ENCODE data around the gene DSG4. TPM values are rescaled to one million over a fixed set of nuclear protein-coding genes. Genes with fewer than 3 reads are reported as not detected.

DSG4 gene
- total and polyA plus RNA-seq, 2 of the 4 experiments (the other 2 are of a cell fraction): not detected

DNA sequence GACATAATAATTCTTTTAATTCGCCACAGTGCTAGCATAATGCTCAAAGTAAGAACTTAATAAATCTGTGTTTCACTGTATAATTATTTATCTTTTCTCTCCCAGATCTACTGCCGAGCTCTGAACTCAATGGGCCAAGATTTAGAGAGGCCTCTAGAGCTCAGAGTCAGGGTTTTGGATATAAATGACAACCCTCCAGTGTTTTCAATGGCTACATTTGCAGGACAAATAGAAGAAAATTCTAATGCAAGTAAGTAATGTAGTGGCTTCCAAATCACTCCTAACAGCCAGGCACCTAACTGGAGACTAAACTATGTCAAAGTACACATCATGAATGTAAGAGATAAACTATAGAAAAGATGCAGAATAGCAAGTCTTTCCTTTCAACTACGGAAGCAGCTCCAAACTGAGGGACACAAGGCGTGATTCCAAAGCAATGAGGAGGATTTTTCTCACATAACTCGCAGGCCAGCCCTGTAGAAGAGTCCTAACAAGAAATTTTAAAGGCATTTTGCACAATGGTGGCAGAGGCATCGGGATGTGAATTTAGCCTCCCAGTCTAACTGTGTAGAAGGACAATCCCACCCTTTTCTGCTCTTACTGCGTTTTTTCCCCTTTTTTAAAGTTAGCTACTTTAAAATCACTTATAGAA is 46.7 kb upstream of the DSG4 start:
- Histone ChIP-seq H3K18ac (ENCODE audit: low read depth, low read length) (no peak overlapping the region), H2AK5ac (ENCODE audit: low read depth, low read length) (no peak overlapping the region), H2BK15ac (ENCODE audit: low read depth, low read length) (no peak overlapping the region), H3K79me1 (ENCODE audit: low read depth in 1 of 2, low read length in 2 of 2) (no peaks in the 10 kb centered on the region), H3K4me1 (ENCODE audit: control insufficient read depth, insufficient read depth, low read length) (no peaks in the 10 kb centered on the region), H3K23ac (ENCODE audit: low read depth, low read length) (no peak overlapping the region), H3K36me3 (ENCODE audit: control insufficient read depth, insufficient read depth, low read length) (no peaks in the 10 kb centered on the region), H3K27ac (ENCODE audit: insufficient read depth, low read length) (no peak overlapping the region), H4K20me1 (ENCODE audit: insufficient read depth, low read length) (no peaks in the 10 kb centered on the region), H3K9me1 (ENCODE audit: insufficient read depth, low read length) (no peaks in the 10 kb centered on the region), H3K14ac (replicated peaks; ENCODE audit: low read depth, low read length) (no peak overlapping the region), H2AK9ac (replicated peaks; ENCODE audit: low read depth, low read length, poor library complexity) (no peak overlapping the region), H3K4ac (ENCODE audit: low read depth, low read length) (no peak overlapping the region), H3K9me3 (ENCODE audit: control insufficient read depth, insufficient read depth, low read length) (no peaks in the 10 kb centered on the region), H4K91ac (ENCODE audit: insufficient read depth, low read depth, low read length) (no peak overlapping the region), H3K4me2 (ENCODE audit: low read depth, low read length) (no peak overlapping the region), H2BK20ac (ENCODE audit: low read depth, low read length) (no peak overlapping the region), H3K27me3 (ENCODE audit: control insufficient read depth, insufficient read depth, low read length) (no peaks in the 10 kb centered on the region), H3K4me3 (ENCODE audit: insufficient read depth, low read depth, low read length) (no peak overlapping the region), H3K56ac (ENCODE audit: extremely low read depth, insufficient read depth, low read length) (no peak overlapping the region), H2BK120ac (ENCODE audit: low read depth, low read length) (no peak overlapping the region), H3K9ac (ENCODE audit: low read depth, low read length) (no peak overlapping the region), H4K5ac (ENCODE audit: low read depth, low read length) (no peak overlapping the region), H2AFZ (replicated peaks; ENCODE audit: low read length, poor library complexity) (no peak overlapping the region), H4K8ac (ENCODE audit: low read depth in 2 of 2, low read length in 2 of 2) (no peak overlapping the region), H2BK5ac (ENCODE audit: low read depth, low read length, poor library complexity, severe bottlenecking) (no peak overlapping the region)
- DNase-seq (no peak), ATAC-seq (ENCODE audit: low read depth) (no peak)
- TF ChIP-seq MXI1 (IDR thresholded peaks at IDR 0.05; ENCODE audit: borderline replicate concordance, low read depth, low read length) (no peak), BHLHE40 (IDR thresholded peaks at IDR 0.05; ENCODE audit: low read depth, low read length) (no peak), SMC3 (IDR thresholded peaks at IDR 0.05; ENCODE audit: low read depth, low read length) (no peak), CHD1 (IDR thresholded peaks at IDR 0.05; ENCODE audit: low read depth, low read length) (no peak), NFE2L2 (IDR thresholded peaks at IDR 0.05; ENCODE audit: low read depth, low read length) (no peak), RFX5 (IDR thresholded peaks at IDR 0.05; ENCODE audit: low read depth, low read length) (no peak)
- ChIA-PET CTCF (no interaction called here), POLR2A (ENCODE audit: unreplicated experiment) (no interaction called here)
- intact Hi-C loops (cut with micrococcal nuclease): no loop called here
- no CpG with 5 or more reads among the region's 7 CpGs for WGBS, 2 experiments (ENCODE audit: extremely low coverage in 2 of 2, insufficient read length in 1 of 2)
- dilution Hi-C loops (cut with HindIII; ENCODE audit: low sequenced_read_pairs, unreplicated experiment): no loop called here
- in situ Hi-C loops (cut with MboI; ENCODE audit: low sequenced_read_pairs): no loop called here
- BruUV-seq (replicated peaks): no TSS peak
